HepG2 (cell line): Measurements from ENCODE around the gene C12orf60. TPM values are rescaled to one million over a fixed set of nuclear protein-coding genes. Genes with fewer than 3 reads are reported as not detected.

Experiments used
- EED ChIP-seq: sonication (generic); formaldehyde crosslinking; IDR thresholded peaks from 2 replicates; pipeline ENCODE4 v1.5.0; 2020; ENCODE audit warnings: mild to moderate bottlenecking, missing genetic modification reagents
- IRF2 ChIP-seq: IDR thresholded peaks from 2 replicates; pipeline ENCODE4 v1.6.1; 2018; ENCODE audit warnings: missing genetic modification reagents, missing compliant biosample characterization
- MEF2D ChIP-seq: sonication (generic); formaldehyde crosslinking; IDR thresholded peaks from 2 replicates; pipeline ENCODE4 v1.5.1; 2020; ENCODE audit warnings: mild to moderate bottlenecking, missing genetic modification reagents
- NFE2 ChIP-seq: sonication (generic); formaldehyde crosslinking; IDR thresholded peaks from 2 replicates; pipeline ENCODE4 v1.4.0; 2020; ENCODE audit warnings: missing genetic modification reagents
- POLR2AphosphoS2 ChIP-seq: IDR thresholded peaks from 2 replicates; pipeline ENCODE4 v1.6.1; 2011; ENCODE audit warnings: low read depth, low read length, improper control_type of control experiment
- SIN3A ChIP-seq: IDR thresholded peaks from 2 replicates; pipeline ENCODE4 v1.6.1; 2011; ENCODE audit warnings: low read depth, mild to moderate bottlenecking, control low read depth, low read length, borderline replicate concordance
- SOX5 ChIP-seq: IDR thresholded peaks from 2 replicates; pipeline ENCODE4 v1.6.1; 2016; ENCODE audit warnings: borderline replicate concordance
- STAG1 ChIP-seq: sonication (generic); formaldehyde crosslinking; IDR thresholded peaks from 2 replicates; pipeline ENCODE4 v1.4.0; 2020; ENCODE audit warnings: missing genetic modification reagents
- STAT5B ChIP-seq: sonication (generic); formaldehyde crosslinking; IDR thresholded peaks from 2 replicates; pipeline ENCODE4 v1.4.0; 2020; ENCODE audit warnings: missing genetic modification reagents
- TBX3 ChIP-seq: fragments of 450-650 bp; IDR thresholded peaks from 2 replicates; pipeline ENCODE4 v1.6.1; 2017; ENCODE audit warnings: antibody characterized with exemption, mild to moderate bottlenecking, inconsistent platforms, borderline replicate concordance
- ZNF160 ChIP-seq: sonication (generic); formaldehyde crosslinking; IDR thresholded peaks from 2 replicates; pipeline ENCODE4 v1.8.0; 2022; ENCODE audit warnings: mild to moderate bottlenecking, inconsistent platforms, missing genetic modification reagents
- ZNF225 ChIP-seq: sonication (generic); formaldehyde crosslinking; IDR thresholded peaks from 2 replicates; pipeline ENCODE4 v1.4.0; 2020; ENCODE audit warnings: mild to moderate bottlenecking, missing genetic modification reagents
- ZNF234 ChIP-seq: sonication (generic); formaldehyde crosslinking; conservative IDR thresholded peaks from 2 replicates; pipeline ENCODE4 v1.5.1; 2020; ENCODE audit warnings: mild to moderate bottlenecking, missing genetic modification reagents
- ZNF251 ChIP-seq: sonication (generic); formaldehyde crosslinking; IDR thresholded peaks from 2 replicates; pipeline ENCODE4 v1.9.0; 2021; ENCODE audit warnings: mild to moderate bottlenecking, missing genetic modification reagents
- ZNF335 ChIP-seq: sonication (generic); formaldehyde crosslinking; IDR thresholded peaks from 2 replicates; pipeline ENCODE4 v1.4.0; 2020; ENCODE audit warnings: missing genetic modification reagents
- ZNF644 ChIP-seq: IDR thresholded peaks from 2 replicates; pipeline ENCODE4 v1.6.1; 2016; ENCODE audit warnings: low read depth
- ZNF670 ChIP-seq: sonication (generic); formaldehyde crosslinking; IDR thresholded peaks from 2 replicates; pipeline ENCODE4 v1.8.0; 2022; ENCODE audit warnings: mild to moderate bottlenecking, missing genetic modification reagents, borderline replicate concordance
- ZNF749 ChIP-seq: sonication (generic); formaldehyde crosslinking; IDR thresholded peaks from 2 replicates; pipeline ENCODE4 v1.8.0; 2022; ENCODE audit warnings: mild to moderate bottlenecking, missing genetic modification reagents, moderate library complexity, borderline replicate concordance
- polyA plus RNA-seq, 8 experiments: library from polyadenylated mRNA; depleted of rRNA in 3 of 8; stranded (reverse) in 7 of 8; unstranded in 1 of 8; fragments of >200 nt; fragmentation: Illumina TruSeq in 4 of 8; extraction: Trizol in 4 of 8; gene quantifications; 2 replicates each; pipeline versions ENCODE4 v1.2.1 to v1.2.3, GENCODE V29; 2011 to 2016; ENCODE audit warnings: low read depth in 4 of 8, missing spikeins in 1 of 8, mixed read lengths in 1 of 8; ENCODE audit not compliant: insufficient read depth in 1 of 8
- total RNA-seq, 5 experiments: library from RNA; depleted of rRNA; stranded (reverse); fragments of >200 nt; fragmentation: Illumina TruSeq; extraction: Trizol; gene quantifications; 2 replicates each; pipeline ENCODE4 v1.2.3, GENCODE V29; 2016; ENCODE audit warnings: low read depth in 1 of 5
- TF ChIP-seq, protein P1 (sequence below): IDR thresholded peaks from 2 replicates; pipeline ENCODE4 v1.6.1; 2016; ENCODE audit warnings: missing genetic modification reagents, missing compliant biosample characterization
- TF ChIP-seq, protein P2 (sequence below): IDR thresholded peaks from 2 replicates; pipeline ENCODE4 v1.6.1; 2016
- TF ChIP-seq, protein P3 (sequence below): IDR thresholded peaks from 2 replicates; pipeline ENCODE4 v1.6.1; 2016; ENCODE audit warnings: mild to moderate bottlenecking
- TF ChIP-seq, protein P4 (sequence below): sonication (generic); formaldehyde crosslinking; IDR thresholded peaks from 2 replicates; pipeline ENCODE4 v1.8.0; 2022; ENCODE audit warnings: missing genetic modification reagents, mild to moderate bottlenecking, moderate library complexity, borderline replicate concordance

The C12orf60 gene
- total and polyA plus RNA-seq, 2 of the 13 experiments (the other 11 are each of a cell fraction or from before 2014, with no cell fraction given) = 0.55 to 1.4 TPM

DNA sequence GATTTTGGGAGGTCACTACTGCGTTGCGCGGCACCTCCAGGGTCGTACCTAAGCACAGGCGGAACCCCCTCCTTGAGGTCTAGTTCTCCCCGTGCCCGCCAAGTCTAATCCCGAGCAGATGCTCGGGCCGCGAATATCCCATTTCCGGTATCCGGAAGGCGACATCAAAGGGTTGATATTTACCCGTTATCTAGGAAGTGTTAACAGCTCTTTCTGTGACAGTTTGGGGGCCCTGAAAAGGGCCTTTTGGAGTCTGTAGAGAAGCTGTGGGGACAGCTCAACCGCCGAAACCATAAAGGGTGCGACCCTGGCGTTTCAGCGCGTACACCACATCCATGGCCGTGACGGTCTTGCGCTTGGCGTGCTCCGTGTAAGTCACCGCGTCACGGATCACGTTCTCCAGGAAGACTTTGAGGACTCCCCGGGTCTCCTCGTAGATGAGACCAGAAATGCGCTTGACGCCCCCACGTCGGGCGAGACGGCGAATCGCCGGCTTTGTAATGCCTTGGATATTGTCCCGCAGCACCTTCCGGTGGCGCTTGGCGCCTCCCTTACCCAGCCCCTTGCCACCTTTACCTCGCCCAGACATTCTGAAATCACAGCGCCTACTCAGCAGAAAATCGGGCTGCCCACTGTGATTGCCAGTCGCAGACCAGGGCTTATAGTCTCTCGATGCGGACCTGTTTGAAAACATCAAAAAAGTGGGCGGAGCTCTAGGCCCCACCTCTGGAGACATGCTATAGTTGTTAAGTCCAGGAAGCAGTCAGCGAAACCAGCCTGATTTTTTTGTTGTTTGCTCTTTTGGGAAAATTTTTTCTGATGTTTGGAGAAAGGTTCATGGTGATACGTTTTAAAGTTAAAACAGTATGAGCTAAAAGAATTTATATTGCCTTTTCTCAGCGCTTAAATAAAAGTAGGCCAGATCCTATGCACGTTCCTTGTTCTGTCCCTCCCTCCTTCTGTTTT lies 32.7 kb upstream of the C12orf60 start (continued):
- TF ChIP-seq SOX5 (peak; percentile 50; the same call in 1 of the 2 replicates), ZNF160 (CRISPR knock-in tag) (no peak; the same call in 1 of the 2 replicates), ZNF670 (CRISPR knock-in tag) (peak; percentile 74; the same call in 1 of the 2 replicates), EED (CRISPR knock-in tag) (0 out of 2 replicates have a peak, but pooled peaks have one; percentile 33), POLR2AphosphoS2 (peak; percentile 80; the same call in 1 of the 2 replicates), STAG1 (no peak), STAT5B (CRISPR knock-in tag) (no peak), ZNF335 (CRISPR knock-in tag) (peak; percentile 98), NFE2 (CRISPR knock-in tag) (0 out of 2 replicates have a peak, but pooled peaks have one; percentile 21), TBX3 (peak; percentile 25; the same call in 1 of the 2 replicates), ZNF749 (CRISPR knock-in tag) (peak; percentile 70; the same call in 1 of the 2 replicates), MEF2D (peak; percentile 38; the same call in 1 of the 2 replicates), ZNF225 (CRISPR knock-in tag) (0 out of 2 replicates have a peak, but pooled peaks have one; percentile 49), ZNF644 (no peak), ZNF251 (CRISPR knock-in tag) (no peak), IRF2 (CRISPR knock-in tag) (peak; percentile 57; the same call in 1 of the 2 replicates), ZNF234 (CRISPR knock-in tag) (no peak), SIN3A (peak; percentile 95)
- TF ChIP-seq, protein P1, sequence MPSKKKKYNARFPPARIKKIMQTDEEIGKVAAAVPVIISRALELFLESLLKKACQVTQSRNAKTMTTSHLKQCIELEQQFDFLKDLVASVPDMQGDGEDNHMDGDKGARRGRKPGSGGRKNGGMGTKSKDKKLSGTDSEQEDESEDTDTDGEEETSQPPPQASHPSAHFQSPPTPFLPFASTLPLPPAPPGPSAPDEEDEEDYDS = peak; percentile 98
- TF ChIP-seq, protein P2, sequence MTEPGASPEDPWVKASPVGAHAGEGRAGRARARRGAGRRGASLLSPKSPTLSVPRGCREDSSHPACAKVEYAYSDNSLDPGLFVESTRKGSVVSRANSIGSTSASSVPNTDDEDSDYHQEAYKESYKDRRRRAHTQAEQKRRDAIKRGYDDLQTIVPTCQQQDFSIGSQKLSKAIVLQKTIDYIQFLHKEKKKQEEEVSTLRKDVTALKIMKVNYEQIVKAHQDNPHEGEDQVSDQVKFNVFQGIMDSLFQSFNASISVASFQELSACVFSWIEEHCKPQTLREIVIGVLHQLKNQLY (CRISPR knock-in tag) = no peak
- TF ChIP-seq, protein P3, sequence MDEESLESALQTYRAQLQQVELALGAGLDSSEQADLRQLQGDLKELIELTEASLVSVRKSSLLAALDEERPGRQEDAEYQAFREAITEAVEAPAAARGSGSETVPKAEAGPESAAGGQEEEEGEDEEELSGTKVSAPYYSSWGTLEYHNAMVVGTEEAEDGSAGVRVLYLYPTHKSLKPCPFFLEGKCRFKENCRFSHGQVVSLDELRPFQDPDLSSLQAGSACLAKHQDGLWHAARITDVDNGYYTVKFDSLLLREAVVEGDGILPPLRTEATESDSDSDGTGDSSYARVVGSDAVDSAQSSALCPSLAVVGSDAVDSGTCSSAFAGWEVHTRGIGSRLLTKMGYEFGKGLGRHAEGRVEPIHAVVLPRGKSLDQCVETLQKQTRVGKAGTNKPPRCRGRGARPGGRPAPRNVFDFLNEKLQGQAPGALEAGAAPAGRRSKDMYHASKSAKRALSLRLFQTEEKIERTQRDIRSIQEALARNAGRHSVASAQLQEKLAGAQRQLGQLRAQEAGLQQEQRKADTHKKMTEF (CRISPR knock-in tag) = peak; percentile 66; the same call in 1 of the 2 replicates
- TF ChIP-seq, protein P4, sequence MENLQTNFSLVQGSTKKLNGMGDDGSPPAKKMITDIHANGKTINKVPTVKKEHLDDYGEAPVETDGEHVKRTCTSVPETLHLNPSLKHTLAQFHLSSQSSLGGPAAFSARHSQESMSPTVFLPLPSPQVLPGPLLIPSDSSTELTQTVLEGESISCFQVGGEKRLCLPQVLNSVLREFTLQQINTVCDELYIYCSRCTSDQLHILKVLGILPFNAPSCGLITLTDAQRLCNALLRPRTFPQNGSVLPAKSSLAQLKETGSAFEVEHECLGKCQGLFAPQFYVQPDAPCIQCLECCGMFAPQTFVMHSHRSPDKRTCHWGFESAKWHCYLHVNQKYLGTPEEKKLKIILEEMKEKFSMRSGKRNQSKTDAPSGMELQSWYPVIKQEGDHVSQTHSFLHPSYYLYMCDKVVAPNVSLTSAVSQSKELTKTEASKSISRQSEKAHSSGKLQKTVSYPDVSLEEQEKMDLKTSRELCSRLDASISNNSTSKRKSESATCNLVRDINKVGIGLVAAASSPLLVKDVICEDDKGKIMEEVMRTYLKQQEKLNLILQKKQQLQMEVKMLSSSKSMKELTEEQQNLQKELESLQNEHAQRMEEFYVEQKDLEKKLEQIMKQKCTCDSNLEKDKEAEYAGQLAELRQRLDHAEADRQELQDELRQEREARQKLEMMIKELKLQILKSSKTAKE (CRISPR knock-in tag) = 0 out of 2 replicates have a peak, but pooled peaks have one; percentile 50
